Measurements from ENCODE around the gene CDH11. TPM values are rescaled to one million over a fixed set of nuclear protein-coding genes. Genes with fewer than 3 reads are reported as not detected.

The CDH11 gene
- total and polyA plus RNA-seq, 4 experiments from 2014 or later: not detected

GRCh38 chr16:64916051-64916450 lies 205.8 kb downstream of the CDH11 start:
- H3K27me3 Mint-ChIP-seq: no peaks in the 10 kb centered on the region
- H3K4me1 Mint-ChIP-seq: no peaks in the 10 kb centered on the region
- H3K4me3 Mint-ChIP-seq: no peak overlapping the region
- no peaks in the 10 kb centered on the region for H3K4me1 ChIP-seq (ENCODE audit: insufficient read depth, low read length)
- DNase-seq: no peak
- peaks cover 0 to 21% (median 10%) of the 10 kb centered on the region in 8 donors for H3K9me3 Mint-ChIP-seq
- CTCF ChIA-PET (ENCODE audit: partially characterized antibody): no interaction called here
- no peaks in the 10 kb centered on the region for H3K9me3 ChIP-seq (ENCODE audit: control insufficient read depth in 1 of 2, low read length in 2 of 2)
- H3K4me3 ChIP-seq (ENCODE audit: low read length in 2 of 2): no peak overlapping the region
- H3K36me3 Mint-ChIP-seq: no peaks in the 10 kb centered on the region
- no peak overlapping the region for H3K27ac Mint-ChIP-seq
- no peaks in the 10 kb centered on the region for H3K36me3 ChIP-seq (ENCODE audit: insufficient read depth, low read length)
- intact Hi-C loops (cut with micrococcal nuclease): no loop called here
- POLR2A ChIA-PET (ENCODE audit: partially characterized antibody): no interaction called here
- no peaks in the 10 kb centered on the region for H3K27me3 ChIP-seq (ENCODE audit: insufficient read depth, low read length)
- no peak overlapping the region for H3K27ac ChIP-seq (ENCODE audit: low read depth, low read length)

- peaks cover 0 to 4% of the 10 kb centered on the region in 2 donors for H3K9me3 ChIP-seq (ENCODE audit: control insufficient read depth in 1 of 2, low read length in 2 of 2)
- no peaks in the 10 kb centered on the region for H3K4me1 ChIP-seq (ENCODE audit: insufficient read depth, low read length)
- Mint-ChIP-seq H3K36me3 (no peaks in the 10 kb centered on the region), H3K27ac (no peak overlapping the region), H3K4me1 (no peaks in the 10 kb centered on the region), H3K9me3 (peaks cover 3 to 19% (median 7%) of the 10 kb centered on the region in 8 donors), H3K4me3 (no peak overlapping the region), H3K27me3 (no peaks in the 10 kb centered on the region)
- DNase-seq: no peak
- POLR2A ChIA-PET (ENCODE audit: partially characterized antibody): no interaction called here
- H3K27ac ChIP-seq (ENCODE audit: low read depth, low read length): no peak overlapping the region
- CTCF ChIA-PET (ENCODE audit: partially characterized antibody): no interaction called here
- H3K27me3 ChIP-seq (ENCODE audit: insufficient read depth, low read length): no peaks in the 10 kb centered on the region
- no peaks in the 10 kb centered on the region for H3K36me3 ChIP-seq (ENCODE audit: insufficient read depth, low read length)
- intact Hi-C loops (cut with micrococcal nuclease): no loop called here
- no peak overlapping the region for H3K4me3 ChIP-seq (ENCODE audit: low read length in 2 of 2)
Measured at GRCh38 chr16:64910356-64910755, 211.5 kb downstream of the CDH11 start.

GRCh38 chr16:64907844-64908243 lies 214.0 kb downstream of the CDH11 start:
- no peaks in the 10 kb centered on the region for H3K27me3 Mint-ChIP-seq
- intact Hi-C loops (cut with micrococcal nuclease): no loop called here
- CTCF ChIA-PET (ENCODE audit: partially characterized antibody): no interaction called here
- Histone ChIP-seq H3K4me1 (ENCODE audit: insufficient read depth, low read length) (no peaks in the 10 kb centered on the region), H3K27me3 (ENCODE audit: insufficient read depth, low read length) (no peaks in the 10 kb centered on the region), H3K36me3 (ENCODE audit: insufficient read depth, low read length) (no peaks in the 10 kb centered on the region), H3K9me3 (ENCODE audit: control insufficient read depth in 1 of 2, low read length in 2 of 2) (peaks cover 0 to 4% of the 10 kb centered on the region in 2 donors), H3K4me3 (ENCODE audit: low read length in 2 of 2) (no peak overlapping the region), H3K27ac (ENCODE audit: low read depth, low read length) (no peak overlapping the region)
- POLR2A ChIA-PET (ENCODE audit: partially characterized antibody): no interaction called here
- peaks cover 6 to 23% (median 11%) of the 10 kb centered on the region in 8 donors for H3K9me3 Mint-ChIP-seq
- H3K27ac Mint-ChIP-seq: no peak overlapping the region
- H3K4me1 Mint-ChIP-seq: no peaks in the 10 kb centered on the region
- DNase-seq: no peak
- no peaks in the 10 kb centered on the region for H3K36me3 Mint-ChIP-seq
- no peak overlapping the region for H3K4me3 Mint-ChIP-seq

GRCh38 chr16:64903770-64904169 lies 218.1 kb downstream of the CDH11 start:
- Histone ChIP-seq H3K36me3 (ENCODE audit: insufficient read depth, low read length) (no peaks in the 10 kb centered on the region), H3K4me3 (ENCODE audit: low read length in 2 of 2) (no peak overlapping the region), H3K27ac (ENCODE audit: low read depth, low read length) (no peak overlapping the region), H3K4me1 (ENCODE audit: insufficient read depth, low read length) (no peaks in the 10 kb centered on the region), H3K27me3 (ENCODE audit: insufficient read depth, low read length) (no peaks in the 10 kb centered on the region), H3K9me3 (ENCODE audit: control insufficient read depth in 1 of 2, low read length in 2 of 2) (peaks cover 0 to 4% of the 10 kb centered on the region in 2 donors)
- DNase-seq: no peak
- intact Hi-C loops (cut with micrococcal nuclease): no loop called here
- Mint-ChIP-seq H3K36me3 (no peaks in the 10 kb centered on the region), H3K9me3 (peaks cover 8 to 34% (median 16%) of the 10 kb centered on the region in 8 donors), H3K27me3 (no peaks in the 10 kb centered on the region), H3K4me3 (no peak overlapping the region), H3K27ac (no peak overlapping the region), H3K4me1 (no peaks in the 10 kb centered on the region)
- CTCF ChIA-PET (ENCODE audit: partially characterized antibody): no interaction called here
- POLR2A ChIA-PET (ENCODE audit: partially characterized antibody): no interaction called here

- Mint-ChIP-seq H3K4me3 (no peak overlapping the region), H3K4me1 (no peaks in the 10 kb centered on the region), H3K27ac (no peak overlapping the region), H3K27me3 (no peaks in the 10 kb centered on the region), H3K36me3 (no peaks in the 10 kb centered on the region), H3K9me3 (peaks cover 2 to 28% (median 14%) of the 10 kb centered on the region in 8 donors)
- H3K4me1 ChIP-seq (ENCODE audit: insufficient read depth, low read length): no peaks in the 10 kb centered on the region
- H3K27me3 ChIP-seq (ENCODE audit: insufficient read depth, low read length): no peaks in the 10 kb centered on the region
- POLR2A ChIA-PET (ENCODE audit: partially characterized antibody): no interaction called here
- intact Hi-C loops (cut with micrococcal nuclease): no loop called here
- H3K9me3 ChIP-seq (ENCODE audit: control insufficient read depth in 1 of 2, low read length in 2 of 2): no peaks in the 10 kb centered on the region
- DNase-seq: no peak
- H3K27ac ChIP-seq (ENCODE audit: low read depth, low read length): no peak overlapping the region
- CTCF ChIA-PET (ENCODE audit: partially characterized antibody): no interaction called here
- no peaks in the 10 kb centered on the region for H3K36me3 ChIP-seq (ENCODE audit: insufficient read depth, low read length)
- H3K4me3 ChIP-seq (ENCODE audit: low read length in 2 of 2): no peak overlapping the region
Measured at GRCh38 chr16:64900517-64900916, 221.3 kb downstream of the CDH11 start.

- intact Hi-C loops (cut with micrococcal nuclease): no loop called here
- Mint-ChIP-seq H3K9me3 (peaks cover 2 to 28% (median 14%) of the 10 kb centered on the region in 8 donors), H3K36me3 (no peaks in the 10 kb centered on the region), H3K27me3 (no peaks in the 10 kb centered on the region), H3K4me1 (no peaks in the 10 kb centered on the region), H3K27ac (no peak overlapping the region), H3K4me3 (no peak overlapping the region)
- DNase-seq: no peak
- Histone ChIP-seq H3K36me3 (ENCODE audit: insufficient read depth, low read length) (no peaks in the 10 kb centered on the region), H3K27me3 (ENCODE audit: insufficient read depth, low read length) (no peaks in the 10 kb centered on the region), H3K4me3 (ENCODE audit: low read length in 2 of 2) (no peak overlapping the region), H3K9me3 (ENCODE audit: control insufficient read depth in 1 of 2, low read length in 2 of 2) (no peaks in the 10 kb centered on the region), H3K27ac (ENCODE audit: low read depth, low read length) (no peak overlapping the region), H3K4me1 (ENCODE audit: insufficient read depth, low read length) (no peaks in the 10 kb centered on the region)
- POLR2A ChIA-PET (ENCODE audit: partially characterized antibody): no interaction called here
- CTCF ChIA-PET (ENCODE audit: partially characterized antibody): no interaction called here
Measured at GRCh38 chr16:64900019-64900418, 221.8 kb downstream of the CDH11 start.

- intact Hi-C loops (cut with micrococcal nuclease): no loop called here
- CTCF ChIA-PET (ENCODE audit: partially characterized antibody): no interaction called here
- H3K36me3 ChIP-seq (ENCODE audit: insufficient read depth, low read length): no peaks in the 10 kb centered on the region
Measured at GRCh38 chr16:64898159-64898558, 223.7 kb downstream of the CDH11 start.

More at GRCh38 chr16:64898159-64898558, 223.7 kb downstream of the CDH11 start:
- POLR2A ChIA-PET (ENCODE audit: partially characterized antibody): no interaction called here
- no peak overlapping the region for H3K27ac Mint-ChIP-seq
- no peaks in the 10 kb centered on the region for H3K36me3 Mint-ChIP-seq
- no peak overlapping the region for H3K4me3 Mint-ChIP-seq
- H3K9me3 Mint-ChIP-seq: peaks cover 2 to 27% (median 14%) of the 10 kb centered on the region in 8 donors
- Histone ChIP-seq H3K27ac (ENCODE audit: low read depth, low read length) (no peak overlapping the region), H3K4me1 (ENCODE audit: insufficient read depth, low read length) (no peaks in the 10 kb centered on the region), H3K4me3 (ENCODE audit: low read length in 2 of 2) (no peak overlapping the region), H3K27me3 (ENCODE audit: insufficient read depth, low read length) (no peaks in the 10 kb centered on the region), H3K9me3 (ENCODE audit: control insufficient read depth in 1 of 2, low read length in 2 of 2) (no peaks in the 10 kb centered on the region)
- DNase-seq: no peak
- H3K27me3 Mint-ChIP-seq: no peaks in the 10 kb centered on the region
- H3K4me1 Mint-ChIP-seq: no peaks in the 10 kb centered on the region

All from CD4-positive, alpha-beta memory T cell (primary cell).